Hindlimb muscle (tissue), 1 donor: ENCODE measurements around the gene CHKA. TPM values are rescaled to one million over a fixed set of nuclear protein-coding genes. Genes with fewer than 3 reads are reported as not detected.

Source experiments
- polyA plus RNA-seq: library from polyadenylated mRNA; unstranded; fragments of 120-200 nt; gene quantifications from one replicate; pipeline ENCODE4 v1.2.1, GENCODE V29; 2013; ENCODE audit not compliant: insufficient read length

Gene CHKA
- polyA plus RNA-seq, 1 donor: 20.4 TPM

Other genes starting within 250 kb of the CHKA start
- 8.1 TPM for gene UNC93B1, start 117.3 kb downstream of the CHKA start, polyA plus RNA-seq
- 17.0 TPM for gene ALDH3B1, start 111.1 kb downstream of the CHKA start, polyA plus RNA-seq
- gene NDUFS8, start 90.7 kb downstream of the CHKA start, polyA plus RNA-seq: 81.6 TPM
- gene TCIRG1, start 82.4 kb downstream of the CHKA start, polyA plus RNA-seq: 27.8 TPM
- 43.7 TPM for gene KMT5B, start 91.9 kb upstream of the CHKA start, polyA plus RNA-seq
- 23.3 TPM for gene C11orf24, start 150.6 kb upstream of the CHKA start, polyA plus RNA-seq
- gene LRP5, start 191.2 kb upstream of the CHKA start, polyA plus RNA-seq: 55.0 TPM